ENCODE results near the gene PLXDC1.

Gene PLXDC1

GRCh38 chr17:39108461-39109375 is 42.7 kb downstream of the PLXDC1 start:
- CTCF ChIA-PET, result interaction anchor here (0.8 to 1.2 kb wide), 2 partner anchors 66 to 126 kb away, joined by 3 read pairs; no protein-coding TSS in a partner anchor
- POLR2A ChIA-PET, result no interaction called here

GRCh38 chr17:39107973-39108372 is 43.5 kb downstream of the PLXDC1 start:
- CTCF ChIA-PET, result interaction anchor here (1.2 kb wide), 1 partner anchor 68 kb away, joined by 3 read pairs; no protein-coding TSS in a partner anchor
- DNase-seq (ENCODE audit: extremely low spot score), result no peak
- POLR2A ChIA-PET, result no interaction called here
- no peak for TF ChIP-seq CTCF (IDR thresholded peaks at IDR 0.05; ENCODE audit: control extremely low read depth, extremely low read depth, low read depth, missing control alignments)

More at GRCh38 chr17:39108461-39109375, 42.7 kb downstream of the PLXDC1 start:
- no peak for TF ChIP-seq CTCF (IDR thresholded peaks at IDR 0.05; ENCODE audit: control extremely low read depth, extremely low read depth, low read depth, missing control alignments)
- no peak for DNase-seq (ENCODE audit: extremely low spot score)

- ChIA-PET POLR2A (no interaction called here), CTCF (interaction anchor here (1.2 kb wide), 1 partner anchor 68 kb away, joined by 3 read pairs; no protein-coding TSS in a partner anchor)
- TF ChIP-seq CTCF (IDR thresholded peaks at IDR 0.05; ENCODE audit: control extremely low read depth, extremely low read depth, low read depth, missing control alignments), result no peak
- DNase-seq (ENCODE audit: extremely low spot score), result no peak
These were observed 44.3 kb downstream of the PLXDC1 start for GRCh38 chr17:39107155-39107554.

- DNase-seq (ENCODE audit: extremely low spot score), result no peak
- TF ChIP-seq CTCF (IDR thresholded peaks at IDR 0.05; ENCODE audit: control extremely low read depth, extremely low read depth, low read depth, missing control alignments), result no peak
- ChIA-PET POLR2A (interaction anchor here (0.6 kb wide), 1 partner anchor 11 kb away, joined by 5 read pairs; no protein-coding TSS in a partner anchor), CTCF (no interaction called here)
These were observed 45.7 kb downstream of the PLXDC1 start for GRCh38 chr17:39105705-39106104.

- TF ChIP-seq CTCF (IDR thresholded peaks at IDR 0.05; ENCODE audit: control extremely low read depth, extremely low read depth, low read depth, missing control alignments), result no peak
- ChIA-PET CTCF (interaction anchor here (1.0 kb wide), 1 partner anchor 12 kb away, joined by 3 read pairs; no protein-coding TSS in a partner anchor), POLR2A (no interaction called here)
- no peak for DNase-seq (ENCODE audit: extremely low spot score)
These were observed 46.8 kb downstream of the PLXDC1 start for GRCh38 chr17:39104657-39105056.

GRCh38 chr17:39104046-39104445 is 47.4 kb downstream of the PLXDC1 start:
- TF ChIP-seq CTCF (IDR thresholded peaks at IDR 0.05; ENCODE audit: control extremely low read depth, extremely low read depth, low read depth, missing control alignments), result no peak
- ChIA-PET POLR2A (no interaction called here), CTCF (interaction anchor here (1.0 kb wide), 1 partner anchor 13 kb away, joined by 3 read pairs; no protein-coding TSS in a partner anchor)
- no peak for DNase-seq (ENCODE audit: extremely low spot score)

All from GM10248 (cell line).